HepG2 (cell line): ENCODE data around the gene KRT40. TPM values are rescaled to one million over a fixed set of nuclear protein-coding genes. Genes with fewer than 3 reads are reported as not detected.

Source experiments
- ARID3A ChIP-seq: IDR thresholded peaks from 2 replicates; pipeline ENCODE4 v1.6.1; 2012; ENCODE audit warnings: low read depth, low read length, improper control_type of control experiment
- ARID5B ChIP-seq: IDR thresholded peaks from 2 replicates; pipeline ENCODE4 v1.4.0; 2020; ENCODE audit warnings: mild to moderate bottlenecking, missing genetic modification reagents
- ATF2 ChIP-seq: sonication (generic); formaldehyde crosslinking; IDR thresholded peaks from 2 replicates; pipeline ENCODE4 v1.4.0; 2020; ENCODE audit warnings: missing genetic modification reagents
- ISL2 ChIP-seq: sonication (generic); formaldehyde crosslinking; IDR thresholded peaks from 2 replicates; pipeline ENCODE4 v1.5.0; 2020; ENCODE audit warnings: missing genetic modification reagents
- KLF11 ChIP-seq: IDR thresholded peaks from 2 replicates; pipeline ENCODE4 v1.6.1; 2016; ENCODE audit warnings: missing compliant biosample characterization
- LCORL ChIP-seq, 2 experiments: fragments of 450-650 bp in 1 of 2; sonication (generic) in 1 of 2; formaldehyde crosslinking in 1 of 2; IDR thresholded peaks; 2 replicates each; pipeline versions ENCODE4 v1.5.0 to v1.6.1; 2017 to 2020; ENCODE audit warnings: antibody characterized with exemption in 1 of 2, missing genetic modification reagents in 1 of 2
- MXI1 ChIP-seq: IDR thresholded peaks from 3 replicates; pipeline ENCODE4 v1.6.1; 2012; ENCODE audit warnings: low read depth, low read length, inconsistent platforms, borderline replicate concordance
- NKX3-1 ChIP-seq: sonication (generic); formaldehyde crosslinking; IDR thresholded peaks from 2 replicates; pipeline ENCODE4 v1.5.0; 2020; ENCODE audit warnings: missing genetic modification reagents
- ONECUT2 ChIP-seq: sonication (generic); formaldehyde crosslinking; IDR thresholded peaks from 2 replicates; pipeline ENCODE4 v1.4.0; 2020; ENCODE audit warnings: missing genetic modification reagents
- TBX2 ChIP-seq: sonication (generic); formaldehyde crosslinking; IDR thresholded peaks from 2 replicates; pipeline ENCODE4 v1.5.0; 2020; ENCODE audit warnings: missing genetic modification reagents, mild to moderate bottlenecking, borderline replicate concordance
- ZNF331 ChIP-seq: sonication (generic); formaldehyde crosslinking; IDR thresholded peaks from 2 replicates; pipeline ENCODE4 v1.4.0; 2020; ENCODE audit warnings: missing genetic modification reagents
- ZNF646 ChIP-seq: sonication (generic); formaldehyde crosslinking; IDR thresholded peaks from 2 replicates; pipeline ENCODE4 v1.9.0; 2021; ENCODE audit warnings: mild to moderate bottlenecking, missing genetic modification reagents
- ZNF816 ChIP-seq: sonication (generic); formaldehyde crosslinking; IDR thresholded peaks from 2 replicates; pipeline ENCODE4 v1.8.0; 2022; ENCODE audit warnings: missing genetic modification reagents, mild to moderate bottlenecking, borderline replicate concordance
- polyA plus RNA-seq, 8 experiments: library from polyadenylated mRNA; depleted of rRNA in 3 of 8; stranded (reverse) in 7 of 8; unstranded in 1 of 8; fragments of >200 nt; fragmentation: Illumina TruSeq in 4 of 8; extraction: Trizol in 4 of 8; gene quantifications; 2 replicates each; pipeline versions ENCODE4 v1.2.1 to v1.2.3, GENCODE V29; 2011 to 2016; ENCODE audit warnings: low read depth in 4 of 8, missing spikeins in 1 of 8, mixed read lengths in 1 of 8; ENCODE audit not compliant: insufficient read depth in 1 of 8
- total RNA-seq, 5 experiments: library from RNA; depleted of rRNA; stranded (reverse); fragments of >200 nt; fragmentation: Illumina TruSeq; extraction: Trizol; gene quantifications; 2 replicates each; pipeline ENCODE4 v1.2.3, GENCODE V29; 2016; ENCODE audit warnings: low read depth in 1 of 5

KRT40 gene
- total and polyA plus RNA-seq, 2 of the 13 experiments (the other 11 are each of a cell fraction or from before 2014, with no cell fraction given) = not detected

GRCh38 chr17:40958086-40958953, 25.8 kb downstream of the KRT40 start (continued):
- TF ChIP-seq ARID3A (no peak), TBX2 (peak; percentile 63; the same call in 1 of the 2 replicates), ZNF646 (CRISPR knock-in tag) (no peak), ATF2 (CRISPR knock-in tag) (peak; percentile 73; the same call in 1 of the 2 replicates), ONECUT2 (peak; percentile 48; the same call in 1 of the 2 replicates), ZNF816 (CRISPR knock-in tag) (peak; percentile 60; the same call in 1 of the 2 replicates), ARID5B (CRISPR knock-in tag) (peak; percentile 96), MXI1 (no peak), LCORL (IDR thresholded peaks at IDR 0.05) (peak; percentile 73; the same call in 1 of the 2 replicates), LCORL (CRISPR knock-in tag; IDR thresholded peaks at IDR 0.05) (peak; percentile 90), ISL2 (CRISPR knock-in tag) (peak; percentile 92), NKX3-1 (CRISPR knock-in tag) (peak; percentile 70; the same call in 1 of the 2 replicates), ZNF331 (CRISPR knock-in tag) (peak; percentile 83), KLF11 (CRISPR knock-in tag) (no peak)
